ENCODE measurements around the gene SLC7A4.
"Not testable (repeated sequence)": the region's sequence is repeated elsewhere in the genome, so short reads cannot be mapped to it uniquely, and the experiment has no call there.

SLC7A4 gene

GRCh38 chr22:21043860-21044535 is 11.6 kb upstream of the SLC7A4 start:
- H3K4me3 ChIP-seq (ENCODE audit: low read depth, low read length): no peak overlapping the region
- DNase-seq (ENCODE audit: low read depth): no peak
- TF ChIP-seq CTCF (IDR thresholded peaks at IDR 0.05; ENCODE audit: control insufficient read depth, extremely low read depth, insufficient read depth): no peak

GRCh38 chr22:21042978-21043859 is 10.9 kb upstream of the SLC7A4 start:
- no peak for TF ChIP-seq CTCF (IDR thresholded peaks at IDR 0.05; ENCODE audit: control insufficient read depth, extremely low read depth, insufficient read depth)
- DNase-seq (ENCODE audit: low read depth): no peak
- no peak overlapping the region for H3K4me3 ChIP-seq (ENCODE audit: low read depth, low read length)

GRCh38 chr22:21041937-21042336 is 9.6 kb upstream of the SLC7A4 start:
- no peak for DNase-seq (ENCODE audit: low read depth)
- no peak for TF ChIP-seq CTCF (IDR thresholded peaks at IDR 0.05; ENCODE audit: control insufficient read depth, extremely low read depth, insufficient read depth)
- H3K4me3 ChIP-seq (ENCODE audit: low read depth, low read length): no peak overlapping the region

GRCh38 chr22:21039158-21039557 is 6.8 kb upstream of the SLC7A4 start:
- H3K4me3 ChIP-seq (ENCODE audit: low read depth, low read length); DNase-seq (ENCODE audit: low read depth): not testable (repeated sequence)

GRCh38 chr22:21038405-21038804 is 6.0 kb upstream of the SLC7A4 start:
- TF ChIP-seq CTCF (IDR thresholded peaks at IDR 0.05; ENCODE audit: control insufficient read depth, extremely low read depth, insufficient read depth): no peak

GRCh38 chr22:21034989-21035388 is 2.6 kb upstream of the SLC7A4 start:
- H3K4me3 ChIP-seq (ENCODE audit: low read depth, low read length): no peak overlapping the region
- DNase-seq (ENCODE audit: low read depth): no peak
- TF ChIP-seq CTCF (IDR thresholded peaks at IDR 0.05; ENCODE audit: control insufficient read depth, extremely low read depth, insufficient read depth): no peak

More at GRCh38 chr22:21038405-21038804, 6.0 kb upstream of the SLC7A4 start:
- no peak overlapping the region for H3K4me3 ChIP-seq (ENCODE audit: low read depth, low read length)
- no peak for DNase-seq (ENCODE audit: low read depth)

- TF ChIP-seq CTCF (IDR thresholded peaks at IDR 0.05; ENCODE audit: control insufficient read depth, extremely low read depth, insufficient read depth): no peak
- H3K4me3 ChIP-seq (ENCODE audit: low read depth, low read length): no peak overlapping the region
- DNase-seq (ENCODE audit: low read depth): no peak
Observed at GRCh38 chr22:21033895-21034294, 1.5 kb upstream of the SLC7A4 start.

All from LNCaP clone FGC (cell line).